HK-2 (cell line): ENCODE data around the gene BLID.

Experiments
- DNase-seq: peaks from one replicate; pipeline ENCODE4 v3.0.0-alpha.2; 2018; ENCODE audit not compliant: unreplicated experiment

Gene BLID

GRCh38 chr11:122115524-122116379 lies at the start of gene BLID:
TSS of gene BLID (minus strand) at chr11:122116215. CDS start at chr11:122115922, 293 bp downstream.
- no peak for DNase-seq

GRCh38 chr11:122163053-122163819 lies 47.2 kb upstream of the BLID start:
- no peak for DNase-seq

- DNase-seq, result no peak
Observed at GRCh38 chr11:122162095-122162494, 46.1 kb upstream of the BLID start.

DNA sequence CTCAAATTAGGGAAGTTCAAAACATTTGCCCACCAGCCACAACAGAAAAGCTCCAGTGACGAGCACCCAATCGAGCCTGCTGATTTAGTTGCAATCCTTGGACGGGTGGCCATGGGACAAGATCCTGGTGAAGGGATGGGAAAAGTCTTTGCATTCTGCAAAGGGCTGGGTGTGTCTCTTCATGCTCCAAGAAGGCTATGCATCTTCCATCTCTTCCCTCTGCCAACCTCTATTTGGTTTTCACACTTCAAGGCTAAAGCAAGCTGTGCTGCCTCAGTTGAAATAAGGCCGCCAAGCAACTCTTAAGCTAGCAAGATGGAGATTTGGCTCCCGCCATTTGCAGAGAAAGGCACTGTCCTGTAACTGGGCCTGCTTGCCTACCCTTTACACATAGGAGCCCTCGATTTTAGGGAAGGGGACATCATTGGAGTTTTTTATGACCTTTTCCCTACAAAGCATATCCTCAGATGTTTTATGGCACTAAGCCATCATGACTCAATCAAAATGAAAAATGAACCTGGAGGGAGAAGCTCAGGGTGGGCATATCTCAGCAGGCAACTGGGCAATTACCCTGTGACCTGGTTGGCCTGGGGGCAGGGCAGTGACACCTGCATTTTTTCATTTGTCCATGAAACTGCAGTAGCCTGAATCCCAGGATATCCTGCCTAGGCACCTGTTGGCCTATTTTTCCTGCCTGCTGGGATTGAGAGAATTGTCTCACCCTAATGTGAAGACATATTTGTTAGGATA lies 45.0 kb upstream of the BLID start:
- no peak for DNase-seq

DNA sequence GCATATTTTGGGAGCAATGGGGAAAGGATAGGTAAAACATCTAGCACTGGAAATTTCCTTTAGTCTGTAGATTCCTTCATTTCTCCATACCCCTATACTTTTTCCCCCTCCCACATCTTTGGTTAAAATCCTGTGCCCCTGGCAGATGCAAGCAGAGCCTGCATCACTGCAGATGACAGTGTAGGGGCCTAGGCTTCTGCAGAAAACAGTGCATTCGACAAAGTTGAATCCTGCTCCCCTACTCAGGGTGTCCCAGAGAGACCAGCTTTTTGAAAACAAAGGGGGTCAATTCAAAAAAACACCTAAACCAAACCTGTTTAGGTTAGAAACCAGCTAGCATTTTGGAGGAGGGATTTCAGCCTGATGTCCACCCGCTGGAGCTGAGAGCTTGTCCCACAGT lies 43.8 kb upstream of the BLID start:
- no peak for DNase-seq

- no peak for DNase-seq
Observed at GRCh38 chr11:122159173-122159721, 43.2 kb upstream of the BLID start.

GRCh38 chr11:122158171-122158570 lies 42.2 kb upstream of the BLID start:
- no peak for DNase-seq

DNA sequence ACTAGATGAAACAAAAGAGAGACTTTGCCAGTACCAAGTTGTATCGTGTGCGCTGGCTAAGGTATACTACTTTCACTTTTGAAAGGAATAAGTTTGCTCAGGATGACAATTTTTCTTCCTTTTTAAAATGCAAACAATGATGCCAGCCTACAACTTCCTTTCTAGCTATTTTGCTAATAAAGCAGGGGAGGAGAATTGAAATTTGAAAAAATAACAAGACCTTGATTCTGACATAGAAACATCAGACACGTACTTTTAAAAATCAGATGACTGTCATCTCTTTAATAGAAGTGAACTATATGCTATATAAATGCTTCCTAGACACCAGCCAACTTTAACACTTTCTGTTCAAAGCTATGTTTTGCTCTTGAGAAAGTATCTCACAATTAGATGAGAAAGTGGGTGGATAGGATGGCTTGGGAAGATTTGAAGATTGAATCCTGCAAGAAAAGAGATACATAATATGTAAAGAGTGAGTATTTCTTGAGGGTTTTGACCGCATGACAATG lies 41.7 kb upstream of the BLID start:
- no peak for DNase-seq

DNA sequence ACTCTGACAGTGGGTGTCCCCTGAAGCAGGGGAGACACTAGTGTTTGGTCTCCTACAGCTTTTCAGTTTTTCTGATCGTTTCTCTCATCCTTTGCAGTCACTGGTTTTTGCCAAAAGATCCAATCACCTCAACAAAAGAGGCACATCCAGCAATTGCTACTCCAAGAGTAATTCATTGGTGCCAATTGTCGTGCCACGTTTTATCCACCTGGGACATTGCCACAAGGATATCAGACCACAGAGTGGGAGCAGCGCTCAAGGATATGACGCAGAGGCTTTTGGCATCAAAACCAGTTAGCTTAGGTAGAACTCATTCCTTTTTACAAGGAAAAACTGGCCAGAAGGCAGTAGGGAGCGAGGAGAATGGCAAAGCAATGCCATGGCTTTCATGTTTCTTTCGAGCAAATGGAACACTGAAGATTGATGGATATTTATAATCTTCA lies 40.9 kb upstream of the BLID start:
- DNase-seq, result no peak

DNA sequence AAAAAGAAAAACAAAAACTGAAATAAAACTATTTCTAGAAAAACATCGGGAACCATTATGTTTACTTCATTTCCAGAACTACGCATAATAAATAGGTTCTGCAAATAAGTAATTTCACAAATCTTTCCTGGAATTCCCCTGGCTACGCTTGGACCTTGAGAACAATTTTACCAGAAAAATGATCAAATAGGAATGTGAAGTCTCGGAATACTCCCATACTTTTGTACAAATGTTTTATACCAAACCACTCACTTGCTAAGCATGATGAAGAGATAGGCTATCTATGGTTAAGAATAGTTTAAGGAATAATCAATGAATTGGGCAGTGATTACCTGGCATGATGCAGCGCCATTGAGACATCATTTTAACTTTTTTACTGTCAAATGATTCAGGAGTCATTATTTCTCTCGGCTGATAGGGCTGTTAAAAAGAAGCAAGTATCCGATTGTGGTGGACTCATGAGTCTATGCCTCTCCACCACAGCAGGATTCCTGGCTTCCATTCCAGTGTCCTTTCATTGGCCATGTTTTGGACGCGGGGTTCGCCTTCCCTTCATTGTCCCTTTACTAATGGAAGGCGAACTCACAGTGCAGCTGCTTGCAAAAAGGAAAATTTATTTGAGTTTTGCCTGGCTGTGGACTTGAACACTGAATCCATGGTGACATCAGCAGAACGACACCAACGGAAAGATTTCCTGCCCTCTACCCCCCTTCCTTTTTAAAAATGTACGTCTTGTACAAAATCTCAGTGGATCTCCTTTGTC lies 39.9 kb upstream of the BLID start:
- no peak for DNase-seq

- DNase-seq, result no peak
Observed at GRCh38 chr11:122154994-122155393, 39.0 kb upstream of the BLID start.

- no peak for DNase-seq
Observed at GRCh38 chr11:122154227-122154626, 38.2 kb upstream of the BLID start.

DNA sequence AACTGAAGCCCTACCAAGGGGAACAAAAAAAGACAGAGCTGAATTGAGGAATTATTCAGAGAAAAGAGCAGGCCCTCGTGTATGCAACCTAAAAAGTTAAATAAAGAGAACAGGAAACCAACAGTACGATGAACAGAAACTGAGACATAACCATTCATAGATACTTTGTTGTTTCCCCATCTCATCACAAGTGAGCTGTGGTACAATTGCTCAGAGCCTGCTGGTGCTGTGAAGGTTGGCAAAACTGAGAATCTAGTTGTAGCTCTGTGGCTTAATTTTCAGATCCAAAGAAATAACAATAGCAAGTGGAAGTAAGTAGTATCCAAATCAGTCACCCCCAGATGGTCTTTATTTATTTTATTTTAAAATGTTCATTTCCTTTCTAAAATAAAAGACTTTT lies 37.7 kb upstream of the BLID start:
- DNase-seq, result no peak

DNA sequence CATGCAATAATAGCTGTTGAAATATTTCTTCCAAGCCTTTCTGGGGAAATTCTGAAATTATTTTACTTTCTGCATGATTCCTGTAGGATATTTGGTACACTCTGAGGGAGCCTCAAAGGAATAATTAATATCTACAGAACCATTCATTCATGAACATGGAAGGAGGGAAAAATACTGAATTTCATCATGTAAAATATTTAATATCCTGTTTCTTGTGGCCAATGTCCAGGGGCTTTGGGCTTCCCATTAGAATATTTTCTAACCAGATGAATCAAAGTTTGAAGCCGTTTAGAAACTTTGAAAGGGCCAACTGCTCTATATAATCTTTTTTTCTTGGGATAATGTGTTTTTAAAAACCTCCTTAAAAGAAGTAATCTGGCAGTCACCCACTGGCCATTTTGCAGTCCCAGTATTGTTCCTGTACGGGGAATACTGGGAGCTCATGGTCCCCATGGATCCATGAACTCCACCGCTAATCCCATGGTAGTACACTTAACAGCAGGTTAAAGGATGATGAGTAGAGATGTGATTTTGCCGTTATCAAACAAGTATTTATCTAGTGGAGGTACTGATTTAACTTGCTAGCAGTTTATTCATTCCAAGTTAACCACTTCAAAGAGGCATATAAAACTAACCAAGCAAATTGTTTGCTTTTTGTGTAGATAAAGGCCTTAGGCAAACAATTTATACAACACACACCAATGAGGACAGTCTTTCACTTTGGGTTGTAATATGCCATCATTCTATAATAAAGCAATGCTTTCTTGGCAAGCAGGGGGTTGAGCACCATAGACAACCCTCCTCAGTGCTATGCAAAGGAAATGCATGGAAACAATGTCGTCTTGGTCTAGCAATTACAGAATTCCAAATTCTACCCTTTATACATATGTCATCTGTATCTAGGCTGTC lies 34.5 kb upstream of the BLID start:
- DNase-seq, result no peak

- DNase-seq, result no peak
Observed at GRCh38 chr11:122149202-122149601, 33.2 kb upstream of the BLID start.

- DNase-seq, result no peak
Observed at GRCh38 chr11:122146475-122146874, 30.5 kb upstream of the BLID start.

DNA sequence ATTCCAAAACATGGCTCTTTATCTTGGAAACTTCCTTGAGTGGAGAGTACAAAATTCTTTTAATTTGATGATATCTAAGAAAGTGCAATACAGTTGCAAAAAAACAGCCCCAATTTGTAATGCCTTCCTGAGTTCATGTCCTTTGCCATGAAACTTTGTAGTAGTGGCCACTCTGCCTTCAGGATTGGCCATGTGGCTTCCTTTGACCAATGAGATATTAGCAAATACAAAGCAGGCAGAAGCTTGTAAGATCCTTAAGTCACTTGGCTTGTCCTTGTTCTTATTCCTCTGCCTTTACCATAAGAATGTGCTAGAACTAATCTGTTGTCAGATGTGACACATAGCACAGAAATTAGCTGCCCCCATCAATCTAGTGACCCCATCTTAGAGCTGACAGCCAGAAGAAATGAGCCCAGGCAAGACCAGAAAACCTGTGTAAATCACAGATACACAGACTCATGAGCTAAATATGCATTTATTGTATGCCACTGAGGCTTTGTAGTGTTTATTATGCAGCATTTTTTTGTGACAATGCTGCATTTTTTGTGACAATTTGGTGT lies 29.8 kb upstream of the BLID start:
- DNase-seq, result no peak

- no peak for DNase-seq
Observed at GRCh38 chr11:122144752-122145151, 28.7 kb upstream of the BLID start.

GRCh38 chr11:122141725-122142124 lies 25.7 kb upstream of the BLID start:
- no peak for DNase-seq

DNA sequence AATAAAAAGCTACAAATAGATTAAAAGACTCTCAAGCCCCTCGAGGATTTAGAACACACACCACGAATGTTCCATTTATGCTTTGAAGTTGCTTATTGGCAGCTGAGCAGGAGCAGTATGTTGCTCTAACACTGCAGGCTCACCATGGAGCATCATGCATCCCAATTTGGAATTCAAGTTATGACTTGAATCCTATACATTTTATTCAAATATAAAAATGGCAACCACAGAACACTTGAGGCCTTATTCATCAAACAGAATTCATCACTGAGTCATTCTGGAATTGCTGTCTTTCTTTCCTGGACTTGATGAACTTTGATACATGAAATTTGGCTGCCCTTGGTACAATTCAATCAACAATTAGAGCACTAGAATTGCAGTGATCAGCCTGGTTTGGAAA lies 24.5 kb upstream of the BLID start:
- no peak for DNase-seq
